ENCODE measurements around the gene PCED1A.

DNA sequence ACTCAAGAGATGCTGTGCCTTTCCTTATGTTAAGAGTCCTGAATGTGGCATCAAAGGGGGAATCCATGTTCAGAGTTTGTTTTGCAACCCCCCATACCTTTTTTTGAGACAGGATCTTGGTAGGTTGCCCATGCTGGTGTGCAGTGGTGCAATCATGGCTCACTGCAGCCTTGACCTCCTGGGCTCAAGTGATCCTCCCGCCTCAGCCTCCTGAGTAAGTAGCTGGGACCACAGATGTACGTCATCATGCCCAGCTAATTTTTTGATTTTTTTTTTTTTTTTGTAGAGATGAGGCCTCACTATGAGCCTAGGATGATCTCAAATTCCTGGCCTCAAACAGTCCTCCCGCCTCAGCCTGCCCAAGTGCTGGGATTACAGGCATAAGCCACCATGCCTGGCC lies 49.3 kb upstream of the PCED1A start:
- TF ChIP-seq NFRKB (IDR thresholded peaks at IDR 0.05) (no peak), ZNF384 (IDR thresholded peaks at IDR 0.05) (no peak), SUZ12 (IDR thresholded peaks at IDR 0.05) (no peak), ELF4 (IDR thresholded peaks at IDR 0.05) (no peak), L3MBTL2 (conservative IDR thresholded peaks at IDR 0.05) (no peak), FOXM1 (IDR thresholded peaks at IDR 0.05; ENCODE audit: borderline replicate concordance) (no peak), LEF1 (IDR thresholded peaks at IDR 0.05; ENCODE audit: borderline replicate concordance) (no peak), TARDBP (IDR thresholded peaks at IDR 0.05) (no peak), CTBP1 (IDR thresholded peaks at IDR 0.05; ENCODE audit: borderline replicate concordance) (no peak), FOXA1 (IDR thresholded peaks at IDR 0.05) (no peak), FOXK2 (IDR thresholded peaks at IDR 0.05) (no peak), PKNOX1 (IDR thresholded peaks at IDR 0.05) (no peak), SP1 (IDR thresholded peaks at IDR 0.05) (no peak)

All from HEK293T (cell line).